ENCODE measurements around the gene ALS2. TPM values are rescaled to one million over a fixed set of nuclear protein-coding genes. Genes with fewer than 3 reads are reported as not detected.
"Not testable (repeated sequence)": the region's sequence is repeated elsewhere in the genome, so short reads cannot be mapped to it uniquely, and the experiment has no call there.

The ALS2 gene
- polyA plus RNA-seq, 3 donors: 4.1 to 11.6 (median 8.1) TPM

DNA sequence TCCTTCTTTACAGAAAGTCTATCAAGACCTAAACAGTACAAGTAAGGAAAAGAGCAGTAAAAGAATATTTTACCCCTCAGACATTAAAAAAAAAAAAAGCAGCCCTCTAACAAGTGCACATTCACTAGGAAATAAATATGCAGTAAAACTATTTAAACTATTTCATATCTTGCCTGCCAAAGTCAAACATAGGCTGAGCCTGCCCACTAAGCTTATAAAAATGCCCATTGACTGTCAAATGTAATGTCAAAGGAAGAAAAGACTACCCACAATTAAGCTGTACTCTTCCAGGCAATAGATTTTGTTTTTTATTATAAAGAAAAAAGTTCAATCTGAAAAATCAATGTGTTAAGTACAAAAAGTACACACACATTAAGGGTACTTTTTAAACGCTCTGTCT lies 11.8 kb downstream of the ALS2 start:
- WGBS, 3 donors: 83 to 92% (median 91%) methylated on average over 1 of the region's 1 CpG
- no peak overlapping the region for H3K27ac ChIP-seq (ENCODE audit: low read depth, low read length)

DNA sequence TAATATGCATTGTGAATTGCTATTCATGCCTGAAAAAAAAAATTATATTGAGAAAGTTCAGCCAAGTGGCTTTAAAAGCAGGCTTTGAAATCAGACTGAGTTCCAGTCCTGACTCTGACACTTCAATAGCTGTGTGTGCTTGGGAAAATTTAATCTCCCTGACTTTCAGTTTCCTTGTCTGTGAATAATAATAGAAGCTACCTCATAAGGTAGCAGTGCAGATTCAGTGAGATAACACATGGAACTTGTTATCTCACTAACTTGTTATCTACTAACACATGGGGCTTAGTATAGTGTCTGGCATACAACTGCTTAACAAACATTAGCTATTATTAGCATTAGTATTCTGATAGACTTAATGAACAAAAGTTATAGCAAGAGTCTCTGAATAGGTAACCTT lies 14.9 kb downstream of the ALS2 start:
- no peak overlapping the region for H3K27ac ChIP-seq (ENCODE audit: low read depth, low read length)

DNA sequence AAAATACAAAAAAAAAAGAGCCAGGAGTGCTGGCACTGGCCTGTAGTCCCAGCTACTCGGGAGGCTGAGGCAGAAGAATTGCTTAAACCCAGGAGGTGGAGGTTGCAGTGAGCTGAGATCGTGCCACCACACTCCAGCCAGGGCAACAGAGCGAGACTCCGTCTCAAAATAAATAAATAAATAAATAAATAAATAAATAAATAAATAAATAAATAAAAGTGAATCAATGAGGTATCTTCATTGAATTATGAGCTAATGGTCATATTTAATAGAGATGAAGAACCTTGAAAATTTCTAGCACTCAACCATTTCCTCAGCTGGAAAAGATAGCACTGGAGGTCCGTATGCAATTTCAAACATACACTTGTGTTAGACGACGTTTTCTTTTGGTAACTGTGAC lies 16.3 kb downstream of the ALS2 start:
- WGBS, 3 donors: 95 to 97% (median 95%) methylated on average over 7 of the region's 7 CpGs
- not testable (repeated sequence) for H3K27ac ChIP-seq (ENCODE audit: low read depth, low read length)

DNA sequence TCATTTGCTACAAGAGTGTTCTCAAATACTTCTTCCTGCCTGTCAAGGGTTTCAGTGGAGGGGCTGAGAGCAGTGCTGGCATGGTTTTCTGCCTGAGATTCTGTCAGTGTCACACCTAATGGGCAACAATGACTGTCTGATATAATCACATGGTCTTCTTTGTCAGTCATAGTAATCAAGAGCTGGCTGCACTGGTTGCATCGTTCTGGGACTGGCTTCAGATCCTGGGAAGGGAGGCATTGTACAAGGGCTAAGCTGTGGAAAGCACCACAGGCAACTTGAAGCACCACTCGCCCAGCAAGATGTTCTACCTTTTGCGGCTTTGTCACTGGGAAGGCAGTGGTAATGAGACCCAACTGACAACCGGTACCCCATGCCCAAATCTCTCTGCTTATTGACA lies 19.6 kb downstream of the ALS2 start:
- no peak overlapping the region for H3K27ac ChIP-seq (ENCODE audit: low read depth, low read length)
- WGBS, 3 donors: 88 to 95% (median 93%) methylated on average over 4 of the region's 4 CpGs

DNA sequence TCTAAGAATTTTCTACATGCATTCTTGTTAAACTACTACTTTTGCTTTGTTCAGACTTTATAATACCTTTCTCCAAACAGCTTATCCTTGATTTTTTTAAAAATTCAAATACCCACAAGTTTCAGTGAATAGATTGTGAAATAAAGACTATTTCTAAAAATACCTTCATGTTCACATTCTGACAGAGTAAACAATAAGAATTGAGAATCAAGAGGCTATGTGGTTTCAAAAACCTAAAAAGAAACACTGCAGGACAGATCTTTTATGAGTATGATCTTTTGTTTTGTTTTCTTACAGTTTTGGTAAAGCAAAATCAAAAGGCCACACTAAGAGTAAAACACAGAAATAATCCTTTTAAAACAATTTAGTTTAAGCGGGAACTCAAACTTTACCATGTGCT lies 21.2 kb downstream of the ALS2 start:
- 97 to 100% (median 99%) methylated on average over 1 of the region's 1 CpG for WGBS, 3 donors
- H3K27ac ChIP-seq (ENCODE audit: low read depth, low read length): no peak overlapping the region

DNA sequence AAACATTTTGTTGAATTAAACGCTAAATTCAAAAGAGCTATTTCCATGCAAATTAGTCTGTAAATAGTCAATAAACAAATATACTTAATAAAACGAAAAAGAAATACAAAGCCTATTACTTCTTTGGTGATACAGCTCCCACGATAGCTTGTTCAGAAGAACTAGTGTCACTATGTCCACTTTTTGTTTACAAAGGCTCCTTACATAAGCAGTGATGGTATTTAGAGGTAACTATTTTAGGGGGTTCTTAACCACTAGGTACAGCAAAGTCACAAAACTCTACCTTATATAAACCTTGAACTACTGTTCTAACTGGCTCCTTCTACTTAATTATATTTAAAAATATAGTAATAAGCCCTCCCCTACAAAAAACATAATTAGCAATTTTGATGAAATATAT lies 21.9 kb downstream of the ALS2 start:
- no peak overlapping the region for H3K27ac ChIP-seq (ENCODE audit: low read depth, low read length)
- 27 to 94% (median 86%) methylated on average over 3 of the region's 3 CpGs for WGBS, 3 donors

DNA sequence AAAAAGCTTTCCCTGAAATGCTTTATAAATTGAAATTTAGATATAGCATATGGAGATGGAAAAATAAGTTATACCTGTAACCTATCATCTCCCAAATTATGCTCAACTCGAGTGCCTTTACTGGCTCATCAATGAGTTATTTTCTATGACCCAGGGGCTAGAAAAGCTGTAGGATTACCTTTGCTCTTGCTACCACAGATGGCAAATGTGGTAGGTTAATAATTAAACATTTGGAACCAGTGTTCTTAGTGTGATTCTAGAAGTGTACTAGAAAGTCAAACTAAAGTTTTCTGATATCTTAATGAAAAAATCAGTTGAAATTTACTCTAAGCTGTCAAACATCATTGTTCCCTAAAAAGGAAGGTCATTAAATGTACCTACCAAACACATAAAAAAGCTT lies 22.5 kb downstream of the ALS2 start:
- H3K27ac ChIP-seq (ENCODE audit: low read depth, low read length): no peak overlapping the region
- 0 to 15% (median 0%) methylated on average over 1 of the region's 1 CpG for WGBS, 3 donors

DNA sequence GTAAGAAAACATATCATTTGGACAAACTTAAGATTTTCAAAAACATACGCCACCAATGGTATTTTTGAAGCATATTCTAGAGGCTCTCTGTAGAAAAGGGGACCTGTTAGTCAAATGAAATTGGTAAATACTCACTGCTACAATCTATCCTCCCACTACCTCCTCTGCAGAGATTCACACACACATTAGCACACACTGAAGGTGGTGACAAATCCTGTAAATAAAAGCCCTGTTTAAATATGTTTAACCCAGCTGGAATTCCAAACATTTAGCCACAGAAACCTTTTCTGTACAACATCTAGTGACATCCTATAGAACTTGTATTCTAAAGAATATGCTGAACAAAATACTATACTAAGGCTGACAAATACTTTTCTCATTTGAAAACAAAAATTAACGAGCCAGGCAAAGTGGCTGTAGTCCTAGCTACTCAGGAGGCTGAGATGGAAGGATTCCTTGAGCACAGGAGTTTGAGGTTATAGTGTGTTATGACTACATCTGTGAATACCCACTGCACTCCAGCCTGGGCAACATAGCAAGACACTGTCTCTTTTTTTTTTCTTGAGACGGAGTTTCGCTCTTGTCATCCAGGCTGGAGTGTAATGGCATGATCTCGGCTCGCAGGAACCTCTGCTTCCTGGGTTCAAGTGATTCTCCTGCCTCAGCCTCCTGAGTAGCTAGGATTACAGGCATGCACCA lies 25.9 kb downstream of the ALS2 start:
- no peak overlapping the region for H3K27ac ChIP-seq (ENCODE audit: low read depth, low read length)
- 92 to 98% (median 94%) methylated on average over 6 of the region's 6 CpGs for WGBS, 3 donors

DNA sequence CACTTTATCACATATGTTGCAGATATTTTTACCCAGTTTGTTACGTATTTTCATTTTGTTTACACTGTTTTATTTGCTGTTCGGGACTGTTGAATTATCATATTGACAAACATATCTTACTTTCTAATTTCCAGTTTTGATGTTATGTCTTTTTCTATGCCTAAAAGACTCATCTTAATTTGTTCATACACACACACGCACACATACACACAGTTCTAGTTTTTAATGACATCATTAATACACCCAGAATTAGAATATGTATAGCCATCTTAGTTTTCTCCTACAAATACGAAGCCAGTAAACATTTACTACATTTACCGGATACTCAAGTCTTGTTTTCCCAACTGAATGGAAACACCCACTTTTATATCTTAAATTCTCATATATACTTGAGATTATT lies 29.2 kb downstream of the ALS2 start:
- 76 to 79% (median 79%) methylated on average over 5 of the region's 5 CpGs for WGBS, 3 donors
- H3K27ac ChIP-seq (ENCODE audit: low read depth, low read length): no peak overlapping the region

DNA sequence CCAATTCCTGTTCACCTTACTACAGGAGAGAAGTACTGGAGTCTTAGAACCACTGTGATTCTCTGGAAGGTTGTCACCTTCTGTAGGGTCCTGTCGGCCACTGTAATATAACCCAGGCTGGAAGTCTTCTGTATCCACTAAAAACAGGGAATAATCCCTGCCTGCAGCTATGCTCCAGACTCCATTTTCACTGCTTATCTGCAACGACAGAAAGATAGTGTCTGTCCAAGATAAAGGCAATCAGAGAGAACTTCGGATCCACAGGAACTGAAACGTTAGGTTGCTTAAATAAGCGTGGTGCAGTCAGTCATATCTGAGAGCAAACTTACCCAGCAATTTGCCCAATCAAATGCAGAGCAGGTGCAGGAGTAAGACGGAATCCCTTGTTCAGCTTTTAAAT lies 34.2 kb downstream of the ALS2 start:
- 72 to 86% (median 81%) methylated on average over 6 of the region's 6 CpGs for WGBS, 3 donors

DNA sequence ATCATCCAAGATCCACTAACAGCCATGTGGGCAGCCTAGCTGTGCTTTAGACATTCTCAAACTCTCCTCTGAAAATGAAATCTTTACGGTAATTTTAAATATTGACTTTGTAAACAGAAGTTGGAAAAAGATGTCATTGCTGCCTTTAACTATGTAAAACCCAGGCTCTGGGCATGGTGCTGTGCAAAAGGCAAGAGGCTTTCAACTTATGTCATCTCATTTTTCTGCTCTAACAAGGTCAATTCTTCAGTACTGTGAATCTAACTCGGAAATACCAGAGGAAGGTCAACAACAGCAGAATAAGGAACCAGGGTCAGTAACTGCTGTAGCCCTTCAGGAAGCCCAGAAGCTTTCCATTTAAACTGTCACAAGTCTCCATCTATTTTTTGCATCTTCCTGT lies 45.2 kb downstream of the ALS2 start:
- WGBS, 3 donors: 37 to 83% (median 78%) methylated on average over 2 of the region's 2 CpGs

More for the DNA sequence above, 34.2 kb downstream of the ALS2 start:
- H3K27ac ChIP-seq (ENCODE audit: low read depth, low read length): no peak overlapping the region

DNA sequence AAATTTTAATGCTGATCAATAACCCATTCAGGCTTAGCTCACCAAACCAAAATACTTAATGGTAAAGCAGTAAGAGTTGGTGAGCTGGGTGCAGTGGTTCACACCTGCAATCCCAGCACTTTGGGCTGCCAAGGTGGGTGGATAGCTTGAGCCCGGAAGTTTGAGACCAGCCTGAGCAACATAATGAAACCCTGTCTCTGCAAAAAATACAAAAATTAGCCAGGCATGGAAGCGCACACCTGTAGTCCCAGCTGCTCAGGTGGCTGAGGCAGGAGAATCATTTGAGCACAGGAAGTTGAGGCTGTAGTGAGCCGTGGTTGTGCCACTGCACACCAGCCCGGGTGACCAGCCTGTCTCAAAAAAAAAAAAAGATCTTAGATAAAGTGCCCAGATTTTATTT lies 46.6 kb downstream of the ALS2 start:
- 86 to 90% (median 87%) methylated on average over 4 of the region's 4 CpGs for WGBS, 3 donors
- no peak overlapping the region for H3K27ac ChIP-seq (ENCODE audit: low read depth, low read length)

More for the DNA sequence above, 45.2 kb downstream of the ALS2 start:
- no peak overlapping the region for H3K27ac ChIP-seq (ENCODE audit: low read depth, low read length)

DNA sequence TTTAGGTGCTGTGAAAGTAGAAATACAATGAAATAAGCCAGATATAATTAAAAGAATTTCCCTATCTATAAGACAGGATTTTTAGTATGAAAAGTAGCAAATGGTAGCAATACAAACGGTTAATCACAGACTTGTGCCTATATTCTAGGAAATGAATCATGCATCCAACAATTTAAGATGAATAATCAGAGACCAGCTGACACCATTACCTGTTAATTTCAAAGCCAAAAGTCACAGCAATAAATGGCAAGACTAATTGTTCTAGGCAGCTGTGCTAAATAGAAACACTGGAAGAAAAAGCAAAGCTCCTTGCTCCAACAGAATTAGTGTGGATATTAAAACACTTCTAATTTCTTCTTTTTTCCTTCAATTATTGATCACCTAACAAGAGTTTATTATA lies 47.2 kb downstream of the ALS2 start:
- 75 to 90% (median 87%) methylated on average over 1 of the region's 1 CpG for WGBS, 3 donors
- no peak overlapping the region for H3K27ac ChIP-seq (ENCODE audit: low read depth, low read length)

DNA sequence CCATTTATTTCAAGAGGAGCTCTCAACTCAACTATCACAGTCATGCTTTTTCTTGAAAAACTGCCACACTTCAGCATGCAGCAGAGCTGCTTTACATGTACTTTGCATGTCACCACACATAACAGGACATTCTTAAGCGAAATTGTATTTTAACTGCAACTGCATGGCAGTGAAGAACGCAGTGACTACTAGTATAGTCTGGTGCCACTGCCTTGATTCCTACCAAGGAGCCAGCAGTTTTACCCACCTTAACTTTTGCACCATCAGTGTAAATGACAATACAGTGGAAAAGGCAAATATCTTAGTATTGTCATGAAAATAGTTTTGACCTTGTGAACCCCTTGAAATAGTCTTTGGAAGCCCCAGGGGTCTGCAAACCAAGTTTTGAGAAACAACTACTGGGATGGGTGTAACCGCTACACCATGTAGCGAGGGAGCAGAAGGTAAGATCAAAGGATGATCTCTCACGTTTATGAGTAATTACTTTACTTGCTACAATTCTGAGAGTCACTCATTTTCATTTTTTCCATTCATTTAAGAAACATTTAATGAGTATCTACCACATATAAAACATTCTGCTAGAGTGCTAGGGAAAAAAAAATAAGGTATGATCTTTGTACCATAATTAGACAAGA lies 50.0 kb downstream of the ALS2 start:
- WGBS, 3 donors: 91 to 93% (median 92%) methylated on average over 5 of the region's 5 CpGs
- H3K27ac ChIP-seq (ENCODE audit: low read depth, low read length): no peak overlapping the region

DNA sequence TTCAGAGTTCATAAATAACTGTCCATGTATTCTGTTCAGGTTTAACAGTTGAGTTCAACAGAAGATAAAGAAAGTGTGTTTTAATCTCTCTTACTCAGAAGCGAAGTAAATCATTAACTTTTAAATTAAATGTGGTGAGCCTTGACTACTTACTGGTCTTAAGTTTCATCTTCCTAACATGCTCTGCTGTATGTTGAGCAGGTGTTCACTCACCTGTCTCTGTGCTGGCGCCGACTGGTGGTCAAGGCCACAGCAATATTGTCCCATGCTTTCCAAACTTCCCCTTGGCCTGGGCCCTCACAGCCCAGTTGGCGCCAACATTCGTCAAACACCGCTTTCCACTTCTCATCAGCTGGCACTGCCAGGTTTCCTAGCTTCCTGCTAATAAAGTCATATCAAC lies 65.3 kb downstream of the ALS2 start:
- WGBS, 3 donors: 35 to 88% (median 82%) methylated on average over 6 of the region's 6 CpGs
- no peak overlapping the region for H3K27ac ChIP-seq (ENCODE audit: low read depth, low read length)

DNA sequence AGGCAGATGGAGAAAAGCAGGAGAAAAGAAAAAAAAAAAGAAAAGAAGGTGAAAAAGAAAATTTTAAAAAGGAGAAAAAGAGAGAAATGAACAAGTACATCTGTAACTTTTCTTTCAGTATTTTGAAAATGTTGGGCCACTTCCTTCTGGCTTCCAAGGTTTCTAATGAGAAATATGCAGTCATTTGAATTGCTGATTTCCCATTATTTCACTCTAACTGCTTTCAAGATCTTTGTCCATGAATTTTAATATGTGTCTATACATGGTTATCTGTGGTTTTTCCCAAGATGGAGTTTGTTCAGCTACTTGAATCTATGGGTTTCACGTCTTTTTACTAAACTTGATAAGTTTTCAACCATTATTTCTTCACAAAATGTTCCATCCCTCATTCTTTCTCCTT lies 68.0 kb downstream of the ALS2 start:
- H3K27ac ChIP-seq (ENCODE audit: low read depth, low read length): no peak overlapping the region
- 94 to 98% (median 95%) methylated on average over 1 of the region's 1 CpG for WGBS, 3 donors

DNA sequence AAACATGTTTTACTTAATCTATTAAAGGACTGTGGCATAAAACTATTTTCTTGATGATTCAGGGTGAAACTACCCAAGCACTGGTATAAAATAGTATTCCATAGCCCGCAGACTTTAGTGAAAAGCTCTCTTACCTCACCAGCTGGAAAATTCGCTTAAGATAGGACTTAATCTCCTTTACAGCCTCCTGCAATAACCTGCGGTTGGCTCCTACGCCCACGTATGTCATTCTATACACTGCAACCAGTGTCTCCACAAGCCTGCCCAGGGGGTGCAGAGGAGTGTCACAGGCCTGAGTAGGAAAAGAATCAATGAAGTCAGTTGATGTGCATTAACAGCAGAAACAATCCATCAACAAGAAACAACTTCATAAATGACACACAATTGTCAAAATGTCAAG lies 71.0 kb downstream of the ALS2 start:
- 90 to 95% (median 93%) methylated on average over 5 of the region's 5 CpGs for WGBS, 3 donors

DNA sequence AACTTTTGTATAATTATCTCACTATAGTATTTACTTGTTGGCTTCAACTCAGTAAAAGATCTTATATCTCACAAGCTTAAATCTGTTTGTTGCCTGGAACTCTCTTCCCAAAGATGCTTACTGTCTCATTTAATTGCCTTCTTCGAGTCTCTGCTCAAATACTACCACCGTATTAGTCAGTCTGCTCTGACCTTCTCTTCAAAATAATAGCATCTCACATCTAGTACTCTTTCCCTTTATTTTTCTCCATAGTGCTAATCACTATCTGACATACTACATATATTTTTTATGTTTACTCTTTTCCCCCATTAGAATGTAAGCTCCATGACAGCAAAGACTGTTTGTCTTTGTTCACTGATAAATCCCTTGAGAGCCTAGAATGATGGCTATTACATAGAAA lies 71.7 kb downstream of the ALS2 start:
- H3K27ac ChIP-seq (ENCODE audit: low read depth, low read length): no peak overlapping the region
- WGBS, 3 donors: 76 to 77% (median 77%) methylated on average over 2 of the region's 2 CpGs

More for the DNA sequence above, 71.0 kb downstream of the ALS2 start:
- no peak overlapping the region for H3K27ac ChIP-seq (ENCODE audit: low read depth, low read length)

DNA sequence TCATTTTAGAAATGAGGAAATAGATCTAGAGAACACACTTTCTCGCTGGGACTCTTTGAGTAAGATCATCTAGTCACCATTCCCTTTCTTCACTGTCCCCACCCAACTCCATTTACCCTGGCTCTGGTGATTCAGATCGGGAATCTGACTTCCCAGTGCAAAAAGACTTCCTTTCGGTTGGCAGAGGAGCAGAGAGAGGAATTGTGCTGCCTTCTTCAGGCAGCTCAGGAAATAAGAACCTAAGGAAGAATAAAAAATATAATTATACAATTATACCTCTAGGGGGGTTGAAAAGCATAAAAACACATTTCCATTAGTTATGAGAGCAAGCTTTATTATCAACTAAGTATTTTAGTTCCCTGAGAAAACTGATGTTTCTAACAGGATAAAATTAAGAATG lies 73.0 kb downstream of the ALS2 start:
- H3K27ac ChIP-seq (ENCODE audit: low read depth, low read length): no peak overlapping the region
- 63 to 89% (median 66%) methylated on average over 3 of the region's 3 CpGs for WGBS, 3 donors

DNA sequence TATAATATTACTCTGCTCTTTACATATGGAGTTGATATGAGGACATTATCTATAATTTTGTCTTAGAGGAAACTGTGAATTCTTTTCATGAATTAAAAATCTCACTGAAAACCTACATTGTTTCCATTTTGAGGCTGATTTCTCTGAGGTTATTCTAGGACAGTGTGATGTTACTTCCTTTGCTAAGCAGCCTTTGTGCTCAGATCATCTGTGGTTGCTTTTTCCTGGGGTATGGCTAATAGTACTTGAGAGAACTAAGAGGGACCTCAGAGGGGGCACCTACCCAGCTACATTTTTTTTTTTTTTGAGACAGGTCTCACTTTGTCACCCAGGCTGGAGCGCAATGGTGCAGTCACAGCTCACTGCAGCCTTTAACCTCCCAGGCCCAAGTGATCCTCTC lies 73.6 kb downstream of the ALS2 start:
- WGBS, 3 donors: 89 to 100% (median 97%) methylated on average over 1 of the region's 1 CpG
- H3K27ac ChIP-seq (ENCODE audit: low read depth, low read length): no peak overlapping the region

Data from adipose tissue (tissue), 3 donors.